Measurements from ENCODE around the gene CFB.

CFB gene

DNA sequence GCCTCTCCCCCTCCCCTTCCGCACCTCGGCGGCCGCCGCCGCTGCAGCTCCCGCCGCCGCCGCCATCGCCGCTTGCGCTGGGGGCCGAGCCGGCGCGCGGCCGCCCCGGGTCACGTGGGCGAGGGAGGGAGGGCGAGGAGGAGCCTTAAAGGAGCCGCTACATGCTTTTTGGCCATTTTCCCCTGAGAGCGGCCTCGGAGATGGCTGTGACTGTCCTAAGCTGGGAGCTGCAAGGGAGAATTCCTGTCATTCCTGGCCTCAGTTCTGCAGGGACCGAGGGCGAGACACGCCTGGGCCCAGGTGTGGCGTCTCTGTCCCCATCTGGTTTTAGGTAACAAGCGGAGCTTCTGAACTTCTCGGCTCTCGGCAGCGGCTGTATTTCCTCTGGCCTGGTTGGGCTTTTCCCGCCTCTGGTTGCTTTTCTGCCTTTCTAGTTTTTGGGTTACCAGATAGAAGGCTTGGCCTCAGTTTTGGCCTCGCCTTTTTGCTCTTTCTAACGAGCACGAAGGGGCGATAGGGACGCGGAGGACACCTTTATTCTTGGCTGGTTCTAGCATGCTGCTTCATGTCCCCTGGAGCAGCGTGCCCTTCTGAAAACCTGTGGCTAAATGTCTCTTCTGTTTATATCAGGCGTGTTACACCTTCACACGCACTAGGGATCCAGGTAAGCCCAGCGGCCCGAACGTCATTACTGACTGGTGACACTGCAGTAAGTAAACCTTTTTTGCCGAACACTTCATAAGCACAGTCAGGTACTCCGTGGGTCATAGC is 48.1 kb upstream of the CFB start, which contains the start of gene EHMT2 (continued):
- TF ChIP-seq, protein P1, sequence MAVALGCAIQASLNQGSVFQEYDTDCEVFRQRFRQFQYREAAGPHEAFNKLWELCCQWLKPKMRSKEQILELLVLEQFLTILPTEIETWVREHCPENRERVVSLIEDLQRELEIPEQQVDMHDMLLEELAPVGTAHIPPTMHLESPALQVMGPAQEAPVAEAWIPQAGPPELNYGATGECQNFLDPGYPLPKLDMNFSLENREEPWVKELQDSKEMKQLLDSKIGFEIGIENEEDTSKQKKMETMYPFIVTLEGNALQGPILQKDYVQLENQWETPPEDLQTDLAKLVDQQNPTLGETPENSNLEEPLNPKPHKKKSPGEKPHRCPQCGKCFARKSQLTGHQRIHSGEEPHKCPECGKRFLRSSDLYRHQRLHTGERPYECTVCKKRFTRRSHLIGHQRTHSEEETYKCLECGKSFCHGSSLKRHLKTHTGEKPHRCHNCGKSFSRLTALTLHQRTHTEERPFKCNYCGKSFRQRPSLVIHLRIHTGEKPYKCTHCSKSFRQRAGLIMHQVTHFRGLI (tag by site-specific recombination; IDR thresholded peaks at IDR 0.05) = peak; percentile 97
- TF ChIP-seq IKZF3 (tag by site-specific recombination; IDR thresholded peaks at IDR 0.05) (peak; percentile 61; the same call in 1 of the 2 replicates), SP7 (tag by site-specific recombination; IDR thresholded peaks at IDR 0.05) (0 out of 2 replicates have a peak, but pooled peaks have one; percentile 11), ZBTB17 (tag by site-specific recombination; IDR thresholded peaks at IDR 0.05) (peak; percentile 87), YY2 (tag by site-specific recombination; IDR thresholded peaks at IDR 0.05) (no peak), ZSCAN30 (tag by site-specific recombination; IDR thresholded peaks at IDR 0.05) (0 out of 2 replicates have a peak, but pooled peaks have one; percentile 8), EGR2 (tag by site-specific recombination; IDR thresholded peaks at IDR 0.05; ENCODE audit: low read depth) (no peak)
- TF ChIP-seq, protein P2, sequence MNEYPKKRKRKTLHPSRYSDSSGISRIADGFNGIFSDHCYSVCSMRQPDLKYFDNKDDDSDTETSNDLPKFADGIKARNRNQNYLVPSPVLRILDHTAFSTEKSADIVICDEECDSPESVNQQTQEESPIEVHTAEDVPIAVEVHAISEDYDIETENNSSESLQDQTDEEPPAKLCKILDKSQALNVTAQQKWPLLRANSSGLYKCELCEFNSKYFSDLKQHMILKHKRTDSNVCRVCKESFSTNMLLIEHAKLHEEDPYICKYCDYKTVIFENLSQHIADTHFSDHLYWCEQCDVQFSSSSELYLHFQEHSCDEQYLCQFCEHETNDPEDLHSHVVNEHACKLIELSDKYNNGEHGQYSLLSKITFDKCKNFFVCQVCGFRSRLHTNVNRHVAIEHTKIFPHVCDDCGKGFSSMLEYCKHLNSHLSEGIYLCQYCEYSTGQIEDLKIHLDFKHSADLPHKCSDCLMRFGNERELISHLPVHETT (tag by site-specific recombination; IDR thresholded peaks at IDR 0.05) = 0 out of 2 replicates have a peak, but pooled peaks have one; percentile 10
- TF ChIP-seq, protein P3, sequence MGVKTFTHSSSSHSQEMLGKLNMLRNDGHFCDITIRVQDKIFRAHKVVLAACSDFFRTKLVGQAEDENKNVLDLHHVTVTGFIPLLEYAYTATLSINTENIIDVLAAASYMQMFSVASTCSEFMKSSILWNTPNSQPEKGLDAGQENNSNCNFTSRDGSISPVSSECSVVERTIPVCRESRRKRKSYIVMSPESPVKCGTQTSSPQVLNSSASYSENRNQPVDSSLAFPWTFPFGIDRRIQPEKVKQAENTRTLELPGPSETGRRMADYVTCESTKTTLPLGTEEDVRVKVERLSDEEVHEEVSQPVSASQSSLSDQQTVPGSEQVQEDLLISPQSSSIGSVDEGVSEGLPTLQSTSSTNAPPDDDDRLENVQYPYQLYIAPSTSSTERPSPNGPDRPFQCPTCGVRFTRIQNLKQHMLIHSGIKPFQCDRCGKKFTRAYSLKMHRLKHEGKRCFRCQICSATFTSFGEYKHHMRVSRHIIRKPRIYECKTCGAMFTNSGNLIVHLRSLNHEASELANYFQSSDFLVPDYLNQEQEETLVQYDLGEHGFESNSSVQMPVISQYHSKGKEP (tag by site-specific recombination; IDR thresholded peaks at IDR 0.05) = 0 out of 2 replicates have a peak, but pooled peaks have one; percentile 33

DNA sequence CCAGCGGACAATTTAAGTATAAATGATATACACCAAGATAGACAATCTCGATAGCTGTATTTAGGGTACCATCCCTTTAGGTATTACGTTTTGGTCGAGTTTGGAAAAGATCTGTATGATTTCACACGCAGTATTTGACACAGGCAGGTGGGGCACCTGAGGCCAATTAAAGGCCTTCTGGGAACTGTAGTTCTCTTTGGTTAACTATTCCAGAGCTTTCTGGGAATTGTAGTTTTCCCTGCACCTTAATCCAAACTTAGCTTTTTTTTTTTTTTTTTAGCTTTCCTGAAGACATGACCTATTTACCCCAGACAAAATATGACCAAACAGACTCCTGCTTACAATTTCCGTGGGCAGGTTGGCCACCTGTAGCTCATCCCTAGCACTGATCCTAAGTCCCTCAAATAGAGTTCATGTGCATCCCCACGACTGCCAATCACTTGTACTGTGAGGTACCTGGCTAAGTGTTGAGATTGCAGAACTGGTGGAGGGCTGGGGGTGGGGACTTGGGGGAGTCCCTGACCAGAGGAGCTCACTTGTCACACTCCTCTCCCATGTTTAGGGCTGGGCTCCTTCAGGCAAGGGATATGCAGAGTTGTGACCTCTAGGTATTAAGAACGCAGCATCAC is 47.4 kb upstream of the CFB start:
- Histone ChIP-seq H3K4me1 (ENCODE audit: control insufficient read depth, insufficient read depth, low read length) (peaks cover 6% of the 10 kb centered on the region), H3K27ac (ENCODE audit: extremely low read depth, low read depth, low read length) (peak overlapping the region; percentile 53), H3K4me3 (ENCODE audit: low read depth, low read length) (peak overlapping the region; percentile 94), H3K9me3 (ENCODE audit: control insufficient read depth, insufficient read depth, low read depth, low read length) (no peaks in the 10 kb centered on the region), H3K36me3 (ENCODE audit: control insufficient read depth in 2 of 2, insufficient read depth in 1 of 2, low read length in 2 of 2) (peaks cover 23 to 28% of the 10 kb centered on the region in 2 experiments)
- ChIA-PET CTCF (interaction anchor here (0.5 to 3.4 kb wide), 11 partner anchors 9 to 356 kb away, joined by 3 to 16 read pairs (median 4); no protein-coding TSS in a partner anchor), POLR2A (interaction anchor here (0.6 to 3.1 kb wide), 26 partner anchors 10 to 357 kb away, joined by 3 to 30 read pairs (median 5); partner anchors contain the start of genes ABHD16A, ATF6B, DDAH2 and DDX39B)
- TF ChIP-seq ZNF311 (tag by site-specific recombination; IDR thresholded peaks at IDR 0.05; ENCODE audit: borderline replicate concordance) (no peak), ZNF10 (tag by site-specific recombination; IDR thresholded peaks at IDR 0.05) (no peak), ZFHX2 (tag by site-specific recombination; conservative IDR thresholded peaks at IDR 0.05) (no peak), ZBTB17 (tag by site-specific recombination; IDR thresholded peaks at IDR 0.05) (peak; percentile 84), ZBTB8A (tag by site-specific recombination; IDR thresholded peaks at IDR 0.05) (peak; percentile 20; the same call in 1 of the 2 replicates), ZNF23 (tag by site-specific recombination; IDR thresholded peaks at IDR 0.05; ENCODE audit: borderline replicate concordance) (no peak), HOXC10 (CRISPR knock-in tag; IDR thresholded peaks at IDR 0.05) (no peak), SCRT1 (tag by site-specific recombination; IDR thresholded peaks at IDR 0.05; ENCODE audit: borderline replicate concordance) (peak; percentile 94), ZNF658 (tag by site-specific recombination; IDR thresholded peaks at IDR 0.05) (no peak), ZNF274 (IDR thresholded peaks at IDR 0.05; ENCODE audit: low read length) (no peak), ZNF274 (tag by site-specific recombination; IDR thresholded peaks at IDR 0.05; ENCODE audit: borderline replicate concordance) (no peak)
- TF ChIP-seq, protein P4, sequence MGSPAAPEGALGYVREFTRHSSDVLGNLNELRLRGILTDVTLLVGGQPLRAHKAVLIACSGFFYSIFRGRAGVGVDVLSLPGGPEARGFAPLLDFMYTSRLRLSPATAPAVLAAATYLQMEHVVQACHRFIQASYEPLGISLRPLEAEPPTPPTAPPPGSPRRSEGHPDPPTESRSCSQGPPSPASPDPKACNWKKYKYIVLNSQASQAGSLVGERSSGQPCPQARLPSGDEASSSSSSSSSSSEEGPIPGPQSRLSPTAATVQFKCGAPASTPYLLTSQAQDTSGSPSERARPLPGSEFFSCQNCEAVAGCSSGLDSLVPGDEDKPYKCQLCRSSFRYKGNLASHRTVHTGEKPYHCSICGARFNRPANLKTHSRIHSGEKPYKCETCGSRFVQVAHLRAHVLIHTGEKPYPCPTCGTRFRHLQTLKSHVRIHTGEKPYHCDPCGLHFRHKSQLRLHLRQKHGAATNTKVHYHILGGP (tag by site-specific recombination; IDR thresholded peaks at IDR 0.05) = no peak
- TF ChIP-seq, protein P5, sequence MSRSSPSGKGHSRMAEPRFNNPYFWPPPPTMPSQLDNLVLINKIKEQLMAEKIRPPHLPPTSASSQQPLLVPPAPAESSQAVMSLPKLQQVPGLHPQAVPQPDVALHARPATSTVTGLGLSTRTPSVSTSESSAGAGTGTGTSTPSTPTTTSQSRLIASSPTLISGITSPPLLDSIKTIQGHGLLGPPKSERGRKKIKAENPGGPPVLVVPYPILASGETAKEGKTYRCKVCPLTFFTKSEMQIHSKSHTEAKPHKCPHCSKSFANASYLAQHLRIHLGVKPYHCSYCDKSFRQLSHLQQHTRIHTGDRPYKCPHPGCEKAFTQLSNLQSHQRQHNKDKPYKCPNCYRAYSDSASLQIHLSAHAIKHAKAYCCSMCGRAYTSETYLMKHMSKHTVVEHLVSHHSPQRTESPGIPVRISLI (tag by site-specific recombination; IDR thresholded peaks at IDR 0.05) = peak; percentile 24; the same call in 1 of the 2 replicates
- TF ChIP-seq, protein P6, sequence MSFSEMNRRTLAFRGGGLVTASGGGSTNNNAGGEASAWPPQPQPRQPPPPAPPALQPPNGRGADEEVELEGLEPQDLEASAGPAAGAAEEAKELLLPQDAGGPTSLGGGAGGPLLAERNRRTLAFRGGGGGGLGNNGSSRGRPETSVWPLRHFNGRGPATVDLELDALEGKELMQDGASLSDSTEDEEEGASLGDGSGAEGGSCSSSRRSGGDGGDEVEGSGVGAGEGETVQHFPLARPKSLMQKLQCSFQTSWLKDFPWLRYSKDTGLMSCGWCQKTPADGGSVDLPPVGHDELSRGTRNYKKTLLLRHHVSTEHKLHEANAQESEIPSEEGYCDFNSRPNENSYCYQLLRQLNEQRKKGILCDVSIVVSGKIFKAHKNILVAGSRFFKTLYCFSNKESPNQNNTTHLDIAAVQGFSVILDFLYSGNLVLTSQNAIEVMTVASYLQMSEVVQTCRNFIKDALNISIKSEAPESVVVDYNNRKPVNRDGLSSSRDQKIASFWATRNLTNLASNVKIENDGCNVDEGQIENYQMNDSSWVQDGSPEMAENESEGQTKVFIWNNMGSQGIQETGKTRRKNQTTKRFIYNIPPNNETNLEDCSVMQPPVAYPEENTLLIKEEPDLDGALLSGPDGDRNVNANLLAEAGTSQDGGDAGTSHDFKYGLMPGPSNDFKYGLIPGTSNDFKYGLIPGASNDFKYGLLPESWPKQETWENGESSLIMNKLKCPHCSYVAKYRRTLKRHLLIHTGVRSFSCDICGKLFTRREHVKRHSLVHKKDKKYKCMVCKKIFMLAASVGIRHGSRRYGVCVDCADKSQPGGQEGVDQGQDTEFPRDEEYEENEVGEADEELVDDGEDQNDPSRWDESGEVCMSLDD (tag by site-specific recombination; IDR thresholded peaks at IDR 0.05) = no peak

All from HEK293 (cell line).